ENCODE results near the gene NFIA. TPM values are rescaled to one million over a fixed set of nuclear protein-coding genes. Genes with fewer than 3 reads are reported as not detected.
"Not testable (repeated sequence)": the region's sequence is repeated elsewhere in the genome, so short reads cannot be mapped to it uniquely, and the experiment has no call there.

Gene NFIA
- total RNA-seq, 1 donor from 2014 or later: 66.6 TPM

- DNase-seq: no peak
- Histone ChIP-seq H3K4me3 (no peak overlapping the region), H3K27ac (no peak overlapping the region), H3K4me1 (peaks cover 27% of the 10 kb centered on the region), H3K27me3 (no peaks in the 10 kb centered on the region), H3K9me3 (no peaks in the 10 kb centered on the region), H3K36me3 (no peaks in the 10 kb centered on the region)
- ATAC-seq: no peak
- TF ChIP-seq, protein P1, sequence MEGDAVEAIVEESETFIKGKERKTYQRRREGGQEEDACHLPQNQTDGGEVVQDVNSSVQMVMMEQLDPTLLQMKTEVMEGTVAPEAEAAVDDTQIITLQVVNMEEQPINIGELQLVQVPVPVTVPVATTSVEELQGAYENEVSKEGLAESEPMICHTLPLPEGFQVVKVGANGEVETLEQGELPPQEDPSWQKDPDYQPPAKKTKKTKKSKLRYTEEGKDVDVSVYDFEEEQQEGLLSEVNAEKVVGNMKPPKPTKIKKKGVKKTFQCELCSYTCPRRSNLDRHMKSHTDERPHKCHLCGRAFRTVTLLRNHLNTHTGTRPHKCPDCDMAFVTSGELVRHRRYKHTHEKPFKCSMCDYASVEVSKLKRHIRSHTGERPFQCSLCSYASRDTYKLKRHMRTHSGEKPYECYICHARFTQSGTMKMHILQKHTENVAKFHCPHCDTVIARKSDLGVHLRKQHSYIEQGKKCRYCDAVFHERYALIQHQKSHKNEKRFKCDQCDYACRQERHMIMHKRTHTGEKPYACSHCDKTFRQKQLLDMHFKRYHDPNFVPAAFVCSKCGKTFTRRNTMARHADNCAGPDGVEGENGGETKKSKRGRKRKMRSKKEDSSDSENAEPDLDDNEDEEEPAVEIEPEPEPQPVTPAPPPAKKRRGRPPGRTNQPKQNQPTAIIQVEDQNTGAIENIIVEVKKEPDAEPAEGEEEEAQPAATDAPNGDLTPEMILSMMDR (IDR thresholded peaks at IDR 0.05): no peak
- intact Hi-C loops (cut with DNase I): no loop called here
These were observed 41.7 kb downstream of the NFIA start for GRCh38 chr1:61124078-61124477.

DNA sequence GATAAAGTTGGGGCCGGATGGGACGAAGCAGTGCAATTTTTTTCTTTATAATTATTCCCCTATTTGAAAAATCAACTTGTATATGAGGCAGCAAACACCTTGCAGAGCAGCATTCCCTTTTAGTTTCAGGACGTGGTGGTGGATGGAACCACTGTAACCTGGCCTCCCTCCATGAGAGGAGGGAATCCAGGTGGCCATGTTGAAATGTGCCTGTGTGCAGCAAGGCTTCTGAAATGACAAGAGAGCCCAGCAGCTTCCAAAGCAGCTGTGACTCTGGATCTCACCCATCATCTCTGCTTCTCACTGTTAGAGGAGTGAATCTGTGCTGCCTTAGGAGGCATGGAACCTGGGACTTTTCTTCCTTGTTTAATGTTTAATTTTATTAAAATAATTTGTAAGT is 42.3 kb downstream of the NFIA start:
- intact Hi-C loops (cut with DNase I): no loop called here
- Histone ChIP-seq H3K4me3 (no peak overlapping the region), H3K9me3 (no peaks in the 10 kb centered on the region), H3K27ac (no peak overlapping the region), H3K4me1 (peaks cover 24% of the 10 kb centered on the region), H3K36me3 (no peaks in the 10 kb centered on the region), H3K27me3 (no peaks in the 10 kb centered on the region)
- TF ChIP-seq, protein P1 (IDR thresholded peaks at IDR 0.05): no peak
- ATAC-seq (no peak), DNase-seq (no peak)

DNA sequence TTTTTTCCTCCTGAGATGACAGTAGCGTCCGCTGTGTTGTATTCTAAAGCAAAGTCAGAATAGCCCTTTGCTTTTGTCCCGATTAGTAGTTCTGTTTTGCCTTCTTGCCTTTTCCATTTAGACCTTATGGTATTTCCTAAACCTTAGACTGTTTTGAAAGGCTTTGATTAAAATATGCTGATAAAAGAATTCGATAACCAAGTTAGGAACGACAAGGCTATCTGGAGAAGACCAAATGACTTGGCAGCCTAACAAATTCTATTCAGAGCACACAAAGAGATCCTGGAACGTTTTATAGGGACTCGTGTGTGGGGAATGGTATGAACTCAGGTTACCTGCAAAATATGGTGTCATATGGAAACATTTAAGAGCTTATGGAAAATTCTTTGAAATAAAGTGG is 42.9 kb downstream of the NFIA start:
- ATAC-seq: no peak
- H3K4me3 ChIP-seq: no peak overlapping the region
- intact Hi-C loops (cut with DNase I): no loop called here
- no peak for DNase-seq
- no peak overlapping the region for H3K27ac ChIP-seq
- TF ChIP-seq, protein P1 (IDR thresholded peaks at IDR 0.05): no peak
- H3K4me1 ChIP-seq: peaks cover 20% of the 10 kb centered on the region
- no peaks in the 10 kb centered on the region for H3K36me3 ChIP-seq
- no peaks in the 10 kb centered on the region for H3K9me3 ChIP-seq
- no peaks in the 10 kb centered on the region for H3K27me3 ChIP-seq

DNA sequence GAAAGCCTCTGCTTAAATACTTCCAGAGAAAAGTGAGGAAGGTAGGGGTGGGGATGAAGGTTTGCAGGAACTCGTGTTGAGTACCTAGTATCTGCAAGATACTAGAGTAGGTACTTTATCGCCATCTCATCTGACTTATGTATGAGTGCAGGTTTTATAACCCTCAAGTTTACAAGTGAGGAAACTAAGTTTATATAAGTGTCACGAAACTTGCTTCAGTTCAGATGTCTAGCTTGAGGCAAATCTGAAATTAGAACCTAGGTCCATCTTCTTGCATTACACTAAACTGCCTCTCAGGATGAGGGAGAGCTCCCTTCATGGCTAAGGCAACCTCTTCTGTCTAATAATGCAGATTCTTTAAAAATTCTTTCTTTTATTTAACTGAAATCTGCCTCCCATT is 43.5 kb downstream of the NFIA start:
- H3K27me3 ChIP-seq: no peaks in the 10 kb centered on the region
- H3K36me3 ChIP-seq: no peaks in the 10 kb centered on the region
- no peak for ATAC-seq
- H3K4me3 ChIP-seq: no peak overlapping the region
- peaks cover 20% of the 10 kb centered on the region for H3K4me1 ChIP-seq
- TF ChIP-seq, protein P1 (IDR thresholded peaks at IDR 0.05): no peak
- no peaks in the 10 kb centered on the region for H3K9me3 ChIP-seq
- no peak for DNase-seq
- H3K27ac ChIP-seq: no peak overlapping the region
- intact Hi-C loops (cut with DNase I): no loop called here

DNA sequence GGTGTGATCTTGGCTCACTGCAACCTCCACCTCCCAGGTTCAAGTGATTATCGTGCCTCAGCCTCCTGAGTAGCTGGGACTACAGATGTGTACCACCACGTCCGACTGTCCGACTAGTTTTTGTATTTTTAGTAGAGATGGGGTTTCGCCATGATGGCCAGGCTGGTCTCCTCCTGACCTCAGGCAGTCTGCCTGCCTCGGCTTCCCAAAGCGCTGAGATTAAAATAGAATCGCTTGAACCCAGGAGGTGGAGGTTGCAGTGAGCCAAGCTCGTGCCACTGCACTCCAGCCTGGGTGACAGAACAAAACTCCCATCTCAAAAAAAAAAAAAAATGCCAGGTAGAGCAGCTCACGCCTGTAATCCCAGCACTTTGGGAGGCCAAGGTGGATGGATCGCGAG is 44.5 kb downstream of the NFIA start:
- H3K4me3 ChIP-seq; H3K9me3 ChIP-seq; ATAC-seq; intact Hi-C loops (cut with DNase I); H3K36me3 ChIP-seq; DNase-seq; H3K27me3 ChIP-seq; H3K27ac ChIP-seq: not testable (repeated sequence)
- peaks cover 16% of the 10 kb centered on the region for H3K4me1 ChIP-seq

DNA sequence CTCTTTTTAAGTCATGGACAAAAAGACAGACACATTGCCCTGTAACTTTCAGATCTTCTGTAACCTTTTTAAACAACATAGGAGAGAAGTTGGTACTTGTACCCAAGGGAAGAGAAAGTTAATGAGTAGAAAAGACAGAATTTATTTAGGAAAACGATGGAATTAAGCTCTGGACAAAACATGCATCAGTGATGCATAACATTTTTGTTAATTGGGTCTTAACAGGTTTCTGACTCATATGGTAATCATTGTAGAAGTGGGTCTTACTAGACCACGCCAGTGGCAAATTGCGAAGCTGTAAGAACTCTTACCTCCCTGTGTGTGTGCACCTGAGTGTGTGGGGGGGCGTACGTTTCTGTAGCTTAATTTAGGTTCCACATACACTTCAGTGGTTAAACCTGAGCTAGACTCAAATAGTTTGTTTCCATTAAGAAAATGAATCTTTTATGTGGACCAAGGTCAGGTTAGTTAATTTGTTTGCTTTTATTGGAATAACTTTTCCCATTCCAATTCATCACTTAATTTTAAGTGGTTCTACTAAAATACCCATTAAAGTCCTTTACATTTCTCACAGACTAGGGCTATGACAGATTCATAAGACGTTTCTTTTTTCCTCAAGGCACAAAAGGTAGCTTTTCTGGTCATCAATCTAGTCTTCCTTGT is 48.1 kb downstream of the NFIA start:
- H3K36me3 ChIP-seq: no peaks in the 10 kb centered on the region
- no peak for ATAC-seq

More for the DNA sequence above, 48.1 kb downstream of the NFIA start:
- no peaks in the 10 kb centered on the region for H3K9me3 ChIP-seq
- H3K4me1 ChIP-seq: peaks cover 22% of the 10 kb centered on the region
- no peak overlapping the region for H3K4me3 ChIP-seq
- intact Hi-C loops (cut with DNase I): no loop called here
- no peaks in the 10 kb centered on the region for H3K27me3 ChIP-seq
- DNase-seq: no peak
- H3K27ac ChIP-seq: no peak overlapping the region
- TF ChIP-seq, protein P1 (IDR thresholded peaks at IDR 0.05): no peak
